ENCODE measurements around the gene DERL2.
A peak's percentile ranks its signal among the peaks of the same experiment; 100 is the strongest.

DERL2 gene

GRCh38 chr17:5516060-5516792 is 30.2 kb upstream of the DERL2 start:
- DNase-seq (ENCODE audit: insufficient read length) (no peak), FAIRE-seq (no peak)
- no peak for TF ChIP-seq POLR2A (IDR thresholded peaks at IDR 0.05; ENCODE audit: low read depth, low read length)
- no peak for TF ChIP-seq TAF1 (IDR thresholded peaks at IDR 0.05; ENCODE audit: borderline replicate concordance, low read depth, low read length)
- no peak for TF ChIP-seq POLR2AphosphoS5 (IDR thresholded peaks at IDR 0.05; ENCODE audit: low read depth, low read length)

- FAIRE-seq (no peak), DNase-seq (ENCODE audit: insufficient read length) (no peak)
- TF ChIP-seq TAF1 (IDR thresholded peaks at IDR 0.05; ENCODE audit: borderline replicate concordance, low read depth, low read length) = no peak
- TF ChIP-seq POLR2A (IDR thresholded peaks at IDR 0.05; ENCODE audit: low read depth, low read length) = no peak
- TF ChIP-seq POLR2AphosphoS5 (IDR thresholded peaks at IDR 0.05; ENCODE audit: low read depth, low read length) = no peak
Observed at GRCh38 chr17:5514976-5515375, 29.0 kb upstream of the DERL2 start.

GRCh38 chr17:5513628-5514027 is 27.6 kb upstream of the DERL2 start:
- TF ChIP-seq TAF1 (IDR thresholded peaks at IDR 0.05; ENCODE audit: borderline replicate concordance, low read depth, low read length) (no peak), POLR2AphosphoS5 (IDR thresholded peaks at IDR 0.05; ENCODE audit: low read depth, low read length) (no peak), POLR2A (IDR thresholded peaks at IDR 0.05; ENCODE audit: low read depth, low read length) (no peak)

GRCh38 chr17:5511401-5512225 is 25.6 kb upstream of the DERL2 start:
- FAIRE-seq (no peak), DNase-seq (ENCODE audit: insufficient read length) (no peak)
- TF ChIP-seq POLR2AphosphoS5 (IDR thresholded peaks at IDR 0.05; ENCODE audit: low read depth, low read length) (no peak), POLR2A (IDR thresholded peaks at IDR 0.05; ENCODE audit: low read depth, low read length) (no peak), TAF1 (IDR thresholded peaks at IDR 0.05; ENCODE audit: borderline replicate concordance, low read depth, low read length) (no peak)

More at GRCh38 chr17:5513628-5514027, 27.6 kb upstream of the DERL2 start:
- DNase-seq (ENCODE audit: insufficient read length) = no peak
- no peak for FAIRE-seq

- FAIRE-seq = no peak
Observed at GRCh38 chr17:5510771-5511170, 24.8 kb upstream of the DERL2 start.

GRCh38 chr17:5509482-5509881 is 23.5 kb upstream of the DERL2 start:
- FAIRE-seq = no peak
- no peak for TF ChIP-seq POLR2A (IDR thresholded peaks at IDR 0.05; ENCODE audit: low read depth, low read length)
- no peak for TF ChIP-seq TAF1 (IDR thresholded peaks at IDR 0.05; ENCODE audit: borderline replicate concordance, low read depth, low read length)
- no peak for TF ChIP-seq POLR2AphosphoS5 (IDR thresholded peaks at IDR 0.05; ENCODE audit: low read depth, low read length)
- DNase-seq (ENCODE audit: insufficient read length) = no peak

More at GRCh38 chr17:5510771-5511170, 24.8 kb upstream of the DERL2 start:
- DNase-seq (ENCODE audit: insufficient read length) = no peak
- no peak for TF ChIP-seq POLR2AphosphoS5 (IDR thresholded peaks at IDR 0.05; ENCODE audit: low read depth, low read length)
- TF ChIP-seq POLR2A (IDR thresholded peaks at IDR 0.05; ENCODE audit: low read depth, low read length) = no peak
- no peak for TF ChIP-seq TAF1 (IDR thresholded peaks at IDR 0.05; ENCODE audit: borderline replicate concordance, low read depth, low read length)

GRCh38 chr17:5508810-5509209 is 22.8 kb upstream of the DERL2 start:
- no peak for FAIRE-seq
- DNase-seq (ENCODE audit: insufficient read length) = no peak

GRCh38 chr17:5506307-5506706 is 20.3 kb upstream of the DERL2 start:
- DNase-seq (ENCODE audit: insufficient read length) = no peak
- FAIRE-seq = no peak
- TF ChIP-seq POLR2AphosphoS5 (IDR thresholded peaks at IDR 0.05; ENCODE audit: low read depth, low read length) = no peak
- no peak for TF ChIP-seq TAF1 (IDR thresholded peaks at IDR 0.05; ENCODE audit: borderline replicate concordance, low read depth, low read length)
- TF ChIP-seq POLR2A (IDR thresholded peaks at IDR 0.05; ENCODE audit: low read depth, low read length) = no peak

More at GRCh38 chr17:5508810-5509209, 22.8 kb upstream of the DERL2 start:
- TF ChIP-seq POLR2AphosphoS5 (IDR thresholded peaks at IDR 0.05; ENCODE audit: low read depth, low read length) (no peak), TAF1 (IDR thresholded peaks at IDR 0.05; ENCODE audit: borderline replicate concordance, low read depth, low read length) (no peak)

- TF ChIP-seq POLR2AphosphoS5 (IDR thresholded peaks at IDR 0.05; ENCODE audit: low read depth, low read length) = no peak
- TF ChIP-seq TAF1 (IDR thresholded peaks at IDR 0.05; ENCODE audit: borderline replicate concordance, low read depth, low read length) = no peak
- TF ChIP-seq POLR2A (IDR thresholded peaks at IDR 0.05; ENCODE audit: low read depth, low read length) = no peak
- DNase-seq (ENCODE audit: insufficient read length) (no peak), FAIRE-seq (no peak)
Observed at GRCh38 chr17:5502552-5502951, 16.6 kb upstream of the DERL2 start.

GRCh38 chr17:5501685-5502084 is 15.7 kb upstream of the DERL2 start:
- no peak for FAIRE-seq
- TF ChIP-seq POLR2A (IDR thresholded peaks at IDR 0.05; ENCODE audit: low read depth, low read length) = no peak
- no peak for TF ChIP-seq POLR2AphosphoS5 (IDR thresholded peaks at IDR 0.05; ENCODE audit: low read depth, low read length)
- TF ChIP-seq TAF1 (IDR thresholded peaks at IDR 0.05; ENCODE audit: borderline replicate concordance, low read depth, low read length) = no peak
- no peak for DNase-seq (ENCODE audit: insufficient read length)

- TF ChIP-seq TAF1 (IDR thresholded peaks at IDR 0.05; ENCODE audit: borderline replicate concordance, low read depth, low read length) (no peak), POLR2AphosphoS5 (IDR thresholded peaks at IDR 0.05; ENCODE audit: low read depth, low read length) (no peak), POLR2A (IDR thresholded peaks at IDR 0.05; ENCODE audit: low read depth, low read length) (no peak)
- peak; percentile 46 for FAIRE-seq
- peak; percentile 81 for DNase-seq (ENCODE audit: insufficient read length)
Observed at GRCh38 chr17:5500589-5501391, 14.8 kb upstream of the DERL2 start.
